SK-N-SH treated with all-trans-retinoic acid at 6 μM for 48 hours (cell line): ENCODE results near the gene SLC9A2.

ENCODE experiments used
- ATAC-seq: fragments of 200-7000 bp; cut with Tn5 transposase; 3 replicates; pipeline ENCODE4 v1.9.1; 2020; ENCODE audit warnings: mild to moderate bottlenecking, moderate library complexity
- BACH2 ChIP-seq: fragments of 250-450 bp; sonication (Bioruptor Pico); IDR thresholded peaks from 2 replicates; pipeline ENCODE4 v1.9.0; 2021; ENCODE audit warnings: mild to moderate bottlenecking, borderline replicate concordance
- CREB5 ChIP-seq: fragments of 250-450 bp; sonication (Bioruptor Pico); IDR thresholded peaks from 2 replicates; pipeline ENCODE4 v1.5.1; 2020; ENCODE audit warnings: low read depth, mild to moderate bottlenecking, moderate library complexity
- CSDC2 ChIP-seq: fragments of 250-450 bp; sonication (Bioruptor Pico); IDR thresholded peaks from 2 replicates; pipeline ENCODE4 v1.5.0; 2020; ENCODE audit warnings: mild to moderate bottlenecking, moderate library complexity
- CSRNP3 ChIP-seq: fragments of 250-450 bp; sonication (Bioruptor Pico); IDR thresholded peaks from 2 replicates; pipeline ENCODE4 v1.5.1; 2021; ENCODE audit warnings: mild to moderate bottlenecking, moderate library complexity
- ESRRG ChIP-seq: fragments of 250-450 bp; sonication (Bioruptor Pico); IDR thresholded peaks from 2 replicates; pipeline ENCODE4 v1.6.1; 2021; ENCODE audit warnings: mild to moderate bottlenecking
- GLIS3 ChIP-seq: fragments of 250-450 bp; sonication (Bioruptor Pico); IDR thresholded peaks from 2 replicates; pipeline ENCODE4 v1.5.0; 2020; ENCODE audit warnings: mild to moderate bottlenecking, moderate library complexity
- ISL1 ChIP-seq: fragments of 250-450 bp; sonication (Bioruptor Pico); IDR thresholded peaks from 2 replicates; pipeline ENCODE4 v2.1.2; 2022; ENCODE audit warnings: mild to moderate bottlenecking, moderate library complexity
- OSR1 ChIP-seq: fragments of 250-450 bp; sonication (Bioruptor Pico); IDR thresholded peaks from 2 replicates; pipeline ENCODE4 v1.8.0; 2022; ENCODE audit warnings: moderate library complexity, mild to moderate bottlenecking, inconsistent platforms
- PPARA ChIP-seq: fragments of 250-450 bp; sonication (Bioruptor Pico); IDR thresholded peaks from 2 replicates; pipeline ENCODE4 v1.5.0; 2020; ENCODE audit warnings: mild to moderate bottlenecking, borderline replicate concordance
- RARB ChIP-seq: fragments of 250-450 bp; sonication (Bioruptor Pico); IDR thresholded peaks from 2 replicates; pipeline ENCODE4 v1.8.0; 2021; ENCODE audit warnings: mild to moderate bottlenecking, moderate library complexity
- SNAI2 ChIP-seq: fragments of 250-450 bp; sonication (Bioruptor Pico); IDR thresholded peaks from 2 replicates; pipeline ENCODE4 v1.5.0; 2020; ENCODE audit warnings: mild to moderate bottlenecking, moderate library complexity
- TCF4 ChIP-seq: fragments of 250-450 bp; sonication (Bioruptor Pico); IDR thresholded peaks from 2 replicates; pipeline ENCODE4 v1.8.0; 2021; ENCODE audit warnings: mild to moderate bottlenecking, moderate library complexity, borderline replicate concordance
- TOX ChIP-seq: fragments of 250-450 bp; sonication (Bioruptor Pico); IDR thresholded peaks from 2 replicates; pipeline ENCODE4 v1.8.0; 2021; ENCODE audit warnings: mild to moderate bottlenecking, moderate library complexity, borderline replicate concordance
- TSHZ2 ChIP-seq: fragments of 250-450 bp; sonication (Bioruptor Pico); IDR thresholded peaks from 2 replicates; pipeline ENCODE4 v1.5.0; 2020; ENCODE audit warnings: mild to moderate bottlenecking, moderate library complexity
- ZC3H10 ChIP-seq: fragments of 250-450 bp; sonication (Bioruptor Pico); IDR thresholded peaks from 2 replicates; pipeline ENCODE4 v1.5.1; 2021; ENCODE audit warnings: mild to moderate bottlenecking, moderate library complexity
- ZFP3 ChIP-seq: fragments of 250-450 bp; sonication (Bioruptor Pico); IDR thresholded peaks from 2 replicates; pipeline ENCODE4 v1.5.0; 2020; ENCODE audit warnings: mild to moderate bottlenecking, moderate library complexity
- ZNF565 ChIP-seq: fragments of 450-650 bp; formaldehyde crosslinking; conservative IDR thresholded peaks from 2 replicates; pipeline ENCODE4 v1.5.0; 2020; ENCODE audit warnings: low read depth, mild to moderate bottlenecking, moderate library complexity
- ZNF70 ChIP-seq: fragments of 450-650 bp; formaldehyde crosslinking; IDR thresholded peaks from 2 replicates; pipeline ENCODE4 v1.5.0; 2020; ENCODE audit warnings: mild to moderate bottlenecking, moderate library complexity
- ZNF8 ChIP-seq: fragments of 450-650 bp; formaldehyde crosslinking; IDR thresholded peaks from 2 replicates; pipeline ENCODE4 v1.5.0; 2020; ENCODE audit warnings: mild to moderate bottlenecking, moderate library complexity

The SLC9A2 gene

GRCh38 chr2:102630458-102630857, 11.1 kb downstream of the SLC9A2 start:
- TF ChIP-seq ISL1 (CRISPR knock-in tag) (no peak), CREB5 (CRISPR knock-in tag) (no peak), TOX (no peak), GLIS3 (no peak), PPARA (CRISPR knock-in tag) (no peak), RARB (no peak)
- TF ChIP-seq, all 23 proteins: peak for 0
- ATAC-seq = no peak

- TF ChIP-seq TSHZ2 (CRISPR knock-in tag) (no peak), PPARA (CRISPR knock-in tag) (no peak), RARB (no peak), ZC3H10 (no peak), ZNF565 (CRISPR knock-in tag) (no peak)
- no peak for ATAC-seq
Measured at GRCh38 chr2:102632380-102633175, 13.2 kb downstream of the SLC9A2 start.

GRCh38 chr2:102634831-102635241, 15.5 kb downstream of the SLC9A2 start:
- ATAC-seq = no peak
- no peak for TF ChIP-seq ZNF565 (CRISPR knock-in tag)
- TF ChIP-seq ESRRG (CRISPR knock-in tag) = no peak
- no peak for TF ChIP-seq RARB
- no peak for TF ChIP-seq CREB5 (CRISPR knock-in tag)

- ATAC-seq = no peak
Measured at GRCh38 chr2:102635317-102635716, 16.0 kb downstream of the SLC9A2 start.

GRCh38 chr2:102636283-102636907, 17.0 kb downstream of the SLC9A2 start:
- ATAC-seq = no peak
- TF ChIP-seq ZNF70 (CRISPR knock-in tag) = no peak
- no peak for TF ChIP-seq ZNF565 (CRISPR knock-in tag)
- no peak for TF ChIP-seq SNAI2 (CRISPR knock-in tag)
- TF ChIP-seq OSR1 (CRISPR knock-in tag) = no peak
- TF ChIP-seq ZNF8 (CRISPR knock-in tag) = no peak
- no peak for TF ChIP-seq ESRRG (CRISPR knock-in tag)
- no peak for TF ChIP-seq ZFP3
- TF ChIP-seq TCF4 (CRISPR knock-in tag) = no peak
- TF ChIP-seq ISL1 (CRISPR knock-in tag) = no peak
- no peak for TF ChIP-seq CREB5 (CRISPR knock-in tag)
- no peak for TF ChIP-seq BACH2 (CRISPR knock-in tag)
- TF ChIP-seq GLIS3 = no peak
- no peak for TF ChIP-seq CSDC2 (CRISPR knock-in tag)
- no peak for TF ChIP-seq CSRNP3 (CRISPR knock-in tag)
- TF ChIP-seq TSHZ2 (CRISPR knock-in tag) = no peak

More at GRCh38 chr2:102635317-102635716, 16.0 kb downstream of the SLC9A2 start:
- TF ChIP-seq ZC3H10 (no peak), BACH2 (CRISPR knock-in tag) (no peak), PPARA (CRISPR knock-in tag) (no peak)
- TF ChIP-seq, all 23 proteins: peak for 0
